HG03064 (cell line): ENCODE results near the gene CD300A.

Source experiments
- ATAC-seq: cut with Tn5 transposase; IDR thresholded peaks from one replicate; pipeline ENCODE4 v1.9.1; 2021; ENCODE audit warnings: low read depth; ENCODE audit not compliant: unreplicated experiment

CD300A gene

GRCh38 chr17:74466111-74466827 lies at the start of gene CD300A:
CD300A (plus strand) TSS chr17:74466634; CDS start chr17:74466704, 70 bp downstream.
- ATAC-seq, result no peak

GRCh38 chr17:74417178-74418045 lies 49.0 kb upstream of the CD300A start:
- ATAC-seq, result peak; percentile 64

GRCh38 chr17:74419928-74420411 lies 46.5 kb upstream of the CD300A start:
- no peak for ATAC-seq

- no peak for ATAC-seq
Observed at GRCh38 chr17:74424117-74424516, 42.3 kb upstream of the CD300A start.

- ATAC-seq, result no peak
Observed at GRCh38 chr17:74424657-74425056, 41.8 kb upstream of the CD300A start.

- no peak for ATAC-seq
Observed at GRCh38 chr17:74426551-74427047, 39.8 kb upstream of the CD300A start.

GRCh38 chr17:74427048-74427762 lies 39.2 kb upstream of the CD300A start:
- ATAC-seq, result no peak

- ATAC-seq, result no peak
Observed at GRCh38 chr17:74427763-74428153, 38.7 kb upstream of the CD300A start.

GRCh38 chr17:74429604-74430384 lies 36.6 kb upstream of the CD300A start:
- ATAC-seq, result no peak

GRCh38 chr17:74430385-74430705 lies 36.1 kb upstream of the CD300A start:
- no peak for ATAC-seq

GRCh38 chr17:74430706-74431567 lies 35.5 kb upstream of the CD300A start:
- ATAC-seq, result no peak

- no peak for ATAC-seq
Observed at GRCh38 chr17:74431568-74432423, 34.6 kb upstream of the CD300A start, which contains the start of gene GPRC5C. GPRC5C (plus strand) TSS chr17:74432088; CDS start chr17:74439777, 7,689 bp downstream.

- ATAC-seq, result no peak
Observed at GRCh38 chr17:74432424-74432690, 34.1 kb upstream of the CD300A start.

GRCh38 chr17:74432766-74433391 lies 33.6 kb upstream of the CD300A start:
- no peak for ATAC-seq

GRCh38 chr17:74433421-74434121 lies 32.9 kb upstream of the CD300A start:
- no peak for ATAC-seq

- ATAC-seq, result no peak
Observed at GRCh38 chr17:74435775-74436359, 30.6 kb upstream of the CD300A start.

- no peak for ATAC-seq
Observed at GRCh38 chr17:74437702-74438101, 28.7 kb upstream of the CD300A start.
